ENCODE results near the gene BATF2.

Gene BATF2

GRCh38 chr11:64963072-64963631 lies 33.6 kb downstream of the BATF2 start:
- DNase-seq (ENCODE audit: low read depth in 2 of 2) = no peak

DNA sequence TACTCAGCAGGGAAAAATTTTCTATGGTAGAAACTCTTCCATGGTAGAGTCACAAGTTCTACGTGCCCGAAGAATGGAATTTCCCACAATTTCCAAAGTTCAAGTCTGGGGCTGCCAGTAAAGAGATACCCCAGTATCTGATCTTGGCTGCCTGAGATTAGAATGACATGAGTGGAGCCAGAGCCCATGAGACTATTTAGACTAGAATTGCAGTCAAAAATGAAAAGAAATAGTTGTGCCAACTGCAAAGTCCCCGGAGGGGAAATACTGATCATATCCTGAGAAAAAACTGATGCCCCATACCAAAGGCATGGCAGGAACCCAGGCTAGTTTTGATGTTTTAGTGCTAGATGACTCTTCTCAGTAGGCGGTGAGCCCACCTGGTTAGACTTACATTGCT lies 36.1 kb downstream of the BATF2 start:
- DNase-seq (ENCODE audit: low read depth in 2 of 2) = no peak

- no peak for DNase-seq (ENCODE audit: low read depth in 2 of 2)
Measured at GRCh38 chr11:64959498-64959897, 37.3 kb downstream of the BATF2 start.

DNA sequence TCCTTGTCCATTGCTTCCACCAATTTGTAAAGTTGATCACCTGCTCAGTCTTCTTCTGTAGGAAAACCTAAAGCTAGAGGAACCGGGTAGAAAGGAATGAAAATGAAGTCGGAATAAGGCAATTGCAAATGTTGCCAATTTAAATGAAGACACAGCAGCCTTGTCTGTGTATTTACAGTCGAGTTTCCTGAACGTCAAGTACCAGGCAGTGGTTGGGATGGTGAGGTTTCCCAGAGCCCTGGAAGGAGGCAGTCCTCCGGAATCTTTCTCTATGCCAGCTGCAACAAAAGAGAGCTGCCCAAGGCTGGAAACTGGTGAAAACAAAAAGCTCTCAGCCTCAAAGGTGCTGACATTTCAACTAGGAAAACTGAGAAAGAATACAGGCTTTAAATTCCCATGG lies 42.6 kb downstream of the BATF2 start:
- no peak for DNase-seq (ENCODE audit: low read depth in 2 of 2)

GRCh38 chr11:64951529-64951928 lies 45.2 kb downstream of the BATF2 start:
- no peak for DNase-seq (ENCODE audit: low read depth in 2 of 2)

GRCh38 chr11:64947208-64947814 lies 49.5 kb downstream of the BATF2 start:
- no peak for DNase-seq (ENCODE audit: low read depth in 2 of 2)
